Left renal pelvis (tissue), 4 donors: ENCODE data around the gene BCAR3. TPM values are rescaled to one million over a fixed set of nuclear protein-coding genes. Genes with fewer than 3 reads are reported as not detected.
"Not testable (repeated sequence)": the region's sequence is repeated elsewhere in the genome, so short reads cannot be mapped to it uniquely, and the experiment has no call there.

Experiments
- DNase-seq, 4 donors: peaks; one replicate each; pipeline ENCODE4 v3.0.0-alpha.2; 2013; ENCODE audit warnings: low read depth in 4 of 4, low spot score in 3 of 4
- polyA plus RNA-seq, 4 donors: library from polyadenylated mRNA; unstranded; fragments of 120-200 nt; gene quantifications; one replicate each; pipeline ENCODE4 v1.2.1, GENCODE V29; 2013; ENCODE audit not compliant: insufficient read length in 4 of 4

Gene BCAR3
- polyA plus RNA-seq, 4 donors, result 10.5 to 30.3 (median 23.6) TPM

DNA sequence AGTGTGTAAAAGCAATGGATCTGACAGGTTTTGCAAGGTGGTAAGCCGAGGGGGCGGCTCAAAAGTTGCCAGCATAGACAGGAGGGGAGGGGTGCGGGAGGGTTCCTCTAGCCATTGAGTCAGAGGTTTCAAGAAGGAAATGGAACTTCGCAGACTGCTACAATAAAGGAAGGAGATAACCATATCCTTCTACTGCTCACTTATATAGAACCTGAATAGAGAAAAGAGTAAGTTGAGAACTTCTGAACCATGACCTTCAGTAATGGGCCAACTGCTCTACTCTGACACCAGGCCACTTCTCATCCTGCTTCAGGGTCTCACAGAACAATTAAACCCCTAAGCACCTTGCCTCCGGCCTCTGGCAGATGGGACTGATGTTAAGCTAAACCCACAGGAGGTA lies 26.3 kb upstream of the BCAR3 start:
- no peak for DNase-seq

DNA sequence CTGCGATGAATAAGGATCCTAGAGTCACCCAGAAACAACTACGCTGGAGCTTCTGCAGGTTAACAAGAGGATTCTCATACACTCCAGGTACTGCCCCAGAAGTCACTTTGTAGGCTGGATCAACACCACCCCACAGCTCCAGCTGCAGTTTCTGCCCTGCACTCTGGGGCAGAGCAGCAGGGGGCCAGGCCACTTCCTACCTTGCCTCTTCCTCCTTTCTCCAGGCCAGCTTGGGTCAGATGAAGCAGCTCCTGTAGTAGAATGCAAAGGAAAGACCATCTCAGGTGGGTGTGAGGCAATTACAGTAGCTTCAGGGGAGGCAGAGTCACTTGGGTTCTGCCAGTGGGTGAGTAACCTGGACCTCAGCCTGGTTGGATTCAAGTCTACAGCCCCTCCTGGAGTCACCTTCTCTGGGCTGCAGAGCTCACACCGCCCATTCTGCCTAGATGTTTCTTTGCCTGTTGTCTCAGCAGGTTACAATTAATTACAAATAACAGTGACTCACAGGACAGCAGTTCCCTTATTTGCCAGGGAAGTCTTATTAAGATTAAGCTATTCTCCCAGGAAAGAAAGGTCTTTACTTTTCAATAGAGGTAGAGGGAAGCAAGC lies 24.4 kb upstream of the BCAR3 start:
- no peak for DNase-seq

DNA sequence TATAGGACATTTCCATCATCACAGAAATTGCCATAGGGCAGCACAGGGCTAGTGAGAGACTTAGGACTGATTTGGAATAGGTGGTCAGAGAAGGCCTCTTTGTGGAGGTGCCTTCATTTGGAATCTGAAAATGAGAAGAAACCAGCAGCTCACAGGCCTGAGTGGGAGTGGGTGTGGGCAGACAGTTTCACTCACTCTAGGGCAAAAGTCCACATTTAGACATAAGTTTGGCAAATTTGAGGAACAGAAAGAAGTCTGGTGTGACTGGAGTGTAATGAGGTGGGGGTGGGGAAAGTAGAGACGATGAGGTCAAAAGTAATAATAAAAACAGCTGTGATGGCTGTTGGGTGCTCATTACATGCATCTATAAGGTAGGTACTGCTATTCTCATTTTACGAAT lies 22.4 kb upstream of the BCAR3 start:
- DNase-seq, result no peak

DNA sequence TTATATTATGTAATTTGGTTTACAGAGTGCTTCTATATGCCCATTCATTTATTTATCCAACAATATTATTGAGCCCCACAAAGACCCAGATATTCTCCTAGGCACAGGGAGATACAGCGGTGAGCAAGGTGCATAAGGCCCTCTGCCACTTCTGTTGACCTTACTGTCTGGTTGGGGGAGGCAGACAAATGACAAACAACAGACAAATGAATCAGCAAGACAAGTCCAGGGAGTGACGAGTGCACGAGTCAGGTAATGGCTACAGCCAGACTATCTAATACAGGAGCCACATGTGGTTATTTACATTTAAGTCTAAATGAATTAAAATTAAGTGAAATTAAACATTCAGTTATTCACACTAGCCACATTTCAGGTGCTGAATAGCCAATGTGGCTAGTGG lies 22.0 kb upstream of the BCAR3 start:
- no peak for DNase-seq

DNA sequence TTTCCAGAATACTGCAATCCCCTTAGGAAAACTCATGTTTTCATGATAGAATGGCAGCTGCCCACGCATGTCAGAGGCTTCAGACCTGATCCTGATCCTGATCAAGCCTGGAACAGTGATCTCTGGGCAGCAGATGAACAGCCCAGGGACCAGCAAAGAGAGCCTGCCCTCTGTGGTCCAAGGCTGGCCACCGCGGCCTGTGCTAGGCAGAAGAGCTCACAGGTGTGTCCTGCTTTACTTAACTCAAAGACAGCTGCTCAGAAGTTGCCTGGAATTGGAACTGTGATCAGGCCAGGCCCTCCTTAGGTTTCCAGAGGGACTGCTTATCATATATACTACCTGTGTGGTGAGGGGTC lies 21.2 kb upstream of the BCAR3 start:
- DNase-seq, result no peak

DNA sequence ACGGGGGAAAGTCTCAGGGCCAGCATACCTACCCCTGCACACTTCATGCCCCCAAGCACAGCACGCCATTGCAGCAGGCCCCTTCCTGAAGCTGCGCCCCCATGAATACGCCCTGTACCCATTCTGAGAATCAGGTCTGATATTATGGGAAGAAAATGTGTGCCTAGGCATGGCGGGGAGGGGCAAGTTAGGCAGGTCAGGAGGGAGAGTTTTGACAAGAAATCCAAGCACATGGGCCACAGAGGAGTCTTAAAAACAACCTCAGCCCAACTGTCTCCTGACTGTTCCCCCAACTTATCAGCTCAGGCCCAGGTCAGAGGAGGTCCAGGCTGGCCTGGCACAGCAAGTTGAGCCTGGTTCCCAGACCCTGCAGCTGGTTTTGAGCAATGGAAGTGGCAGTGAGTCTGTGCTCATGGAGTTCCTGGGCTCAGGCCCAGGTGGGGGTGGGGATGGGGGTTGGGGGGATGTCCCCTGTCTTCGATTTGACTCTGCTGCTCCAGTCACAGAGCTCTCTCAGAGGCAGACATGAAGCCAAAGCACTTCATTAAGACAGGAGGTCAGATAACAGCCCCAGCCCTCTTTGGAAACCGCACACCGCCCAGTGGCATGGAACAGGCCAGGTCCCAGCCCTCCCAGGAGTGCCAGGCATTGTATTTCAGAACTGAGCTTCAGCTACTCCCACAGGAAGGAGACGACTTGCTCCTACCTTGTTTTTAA lies 20.6 kb upstream of the BCAR3 start:
- peak in 1 of 4 donors; percentile 73 for DNase-seq

DNA sequence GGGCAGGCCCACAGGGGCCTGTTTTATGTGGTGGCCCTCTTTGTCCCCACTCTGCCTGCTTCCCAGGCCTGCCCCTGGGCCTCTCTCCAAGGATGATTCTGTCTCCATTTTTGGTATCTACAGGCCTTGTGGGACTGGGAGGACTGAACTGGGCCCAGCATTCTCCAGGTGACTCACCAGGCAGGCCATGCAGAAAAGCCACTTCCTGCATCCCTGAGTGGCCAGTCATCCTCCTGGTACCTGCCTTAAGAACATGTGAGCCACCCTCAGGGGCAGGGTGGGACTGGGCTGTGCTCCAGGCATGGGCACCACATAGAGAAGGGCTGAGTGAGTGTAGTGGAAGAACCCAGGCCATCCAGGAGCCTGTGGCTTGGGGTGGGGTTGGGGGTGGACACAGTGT lies 20.0 kb upstream of the BCAR3 start:
- no peak for DNase-seq

DNA sequence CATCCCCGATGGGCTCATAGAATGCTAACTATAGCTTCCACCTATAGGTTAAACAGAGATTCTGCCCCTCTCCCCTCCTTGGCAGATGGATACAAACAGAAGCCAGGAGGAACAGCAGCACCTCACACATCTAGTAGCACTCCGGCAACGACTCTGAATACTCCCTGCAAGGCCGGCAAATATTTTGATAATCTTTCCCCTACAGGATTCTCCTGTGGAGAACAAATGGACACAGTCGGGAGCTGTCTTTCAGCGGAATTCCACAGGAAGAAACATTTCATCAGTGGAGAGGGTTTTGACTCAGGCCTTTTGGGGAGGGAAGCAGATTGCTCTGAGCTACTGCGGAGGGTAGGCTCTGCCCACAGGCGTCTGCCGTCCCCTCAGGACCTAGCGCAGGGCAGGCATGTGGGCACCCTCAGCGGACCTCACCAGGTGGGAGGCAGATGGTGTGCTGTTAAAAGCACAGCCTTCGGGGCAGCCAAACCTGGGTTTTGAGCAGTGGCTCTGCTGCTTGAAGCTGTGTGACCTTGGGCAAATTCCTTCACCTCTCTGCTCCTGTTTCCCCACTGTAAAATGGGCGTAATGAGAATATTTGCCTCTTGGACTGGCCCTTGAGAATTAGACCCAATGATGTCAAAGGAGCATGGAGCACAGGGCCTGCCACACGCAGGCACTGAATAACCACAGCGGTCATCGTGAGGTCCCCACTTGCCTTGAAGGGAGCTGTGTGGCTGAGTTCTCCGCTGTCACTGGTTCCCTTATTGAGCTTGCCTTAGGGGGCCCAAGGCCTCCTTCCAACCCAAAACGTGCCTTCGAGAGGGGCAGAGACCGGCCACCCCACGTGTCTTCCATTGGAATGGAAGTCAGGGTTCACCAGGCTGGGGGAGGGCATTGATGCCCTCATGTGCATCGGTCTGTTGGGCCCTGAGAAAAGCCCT lies 19.2 kb upstream of the BCAR3 start:
- DNase-seq, result no peak

DNA sequence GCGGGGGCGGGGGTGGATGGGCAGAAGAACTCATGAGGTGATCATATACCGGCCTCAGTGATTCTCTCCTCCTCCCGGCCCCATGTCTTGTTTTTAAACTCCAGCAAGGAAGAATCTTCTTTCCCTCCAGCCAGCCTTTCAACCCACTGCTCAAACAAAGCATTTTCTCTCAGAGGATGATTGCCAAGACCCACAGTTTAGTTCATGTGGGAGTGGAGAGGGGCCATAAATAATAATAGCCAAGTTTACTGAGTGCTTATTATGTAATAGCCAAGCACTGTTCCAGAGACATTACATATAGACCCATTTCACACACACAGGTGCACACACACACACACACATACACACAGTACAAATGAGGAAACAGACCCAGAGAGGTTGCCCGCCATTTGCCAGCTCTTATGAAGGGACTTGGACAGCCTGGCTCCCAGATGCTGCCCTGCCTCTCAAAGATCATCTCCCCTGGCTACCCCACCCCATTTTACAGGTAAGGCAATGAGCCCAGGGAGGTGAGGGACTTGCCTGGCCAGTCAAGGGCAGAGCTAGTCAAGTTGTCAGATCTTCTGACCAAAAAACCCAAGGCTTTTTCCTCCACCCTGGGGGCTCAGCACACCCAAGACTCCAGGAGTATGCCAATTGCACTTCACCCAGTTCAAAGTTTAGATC lies 18.0 kb upstream of the BCAR3 start:
- DNase-seq, result no peak

DNA sequence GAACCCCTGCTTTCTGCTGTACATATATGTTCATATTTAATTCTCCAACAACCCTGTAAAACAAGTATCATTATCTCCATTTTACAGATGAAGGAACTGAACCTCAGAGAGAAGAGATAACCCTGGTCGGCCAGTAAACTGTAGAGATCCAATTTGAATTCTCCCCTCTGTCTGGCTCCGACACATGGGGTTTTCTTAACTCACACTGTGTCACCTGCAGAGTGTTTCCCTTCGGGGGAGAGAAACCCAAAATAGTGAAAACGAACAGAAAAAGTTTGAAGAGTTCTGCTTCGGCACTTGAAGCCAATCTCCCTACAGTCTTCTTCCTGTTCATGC lies 17.4 kb upstream of the BCAR3 start:
- no peak for DNase-seq

DNA sequence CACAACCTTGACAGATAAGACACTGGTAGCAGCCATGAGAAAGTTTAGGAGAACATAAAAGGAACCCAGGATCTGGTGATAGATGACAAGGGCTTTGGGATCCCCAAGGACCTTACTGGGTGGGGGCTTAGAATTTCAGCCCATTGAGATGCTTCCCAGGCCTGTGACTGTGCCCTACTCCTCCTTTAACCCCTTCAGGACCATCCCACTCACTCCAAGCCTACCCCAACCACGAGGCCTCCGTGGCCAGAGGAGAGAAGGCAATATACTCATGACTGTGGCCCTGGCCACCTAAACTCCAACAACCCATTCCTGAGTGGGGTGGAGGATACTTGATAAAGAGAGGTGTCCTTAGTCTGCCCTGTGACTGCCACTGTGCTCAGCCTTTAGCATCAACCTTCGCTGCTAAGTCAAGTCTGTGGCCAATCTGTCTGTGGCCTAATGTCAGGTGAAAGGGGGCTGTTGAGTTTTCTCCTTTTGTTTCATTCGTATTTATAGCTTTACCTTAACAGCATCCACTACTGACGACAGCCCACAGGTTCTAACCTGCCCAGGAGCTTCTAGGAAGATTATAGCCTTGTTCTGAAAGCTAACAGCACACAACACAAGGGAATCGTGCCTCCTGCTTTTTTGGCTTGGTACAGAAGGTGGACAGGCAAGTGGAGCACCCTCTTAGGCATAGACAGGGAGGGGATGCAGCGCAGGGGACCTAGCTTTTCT lies 16.9 kb upstream of the BCAR3 start:
- DNase-seq, result no peak

DNA sequence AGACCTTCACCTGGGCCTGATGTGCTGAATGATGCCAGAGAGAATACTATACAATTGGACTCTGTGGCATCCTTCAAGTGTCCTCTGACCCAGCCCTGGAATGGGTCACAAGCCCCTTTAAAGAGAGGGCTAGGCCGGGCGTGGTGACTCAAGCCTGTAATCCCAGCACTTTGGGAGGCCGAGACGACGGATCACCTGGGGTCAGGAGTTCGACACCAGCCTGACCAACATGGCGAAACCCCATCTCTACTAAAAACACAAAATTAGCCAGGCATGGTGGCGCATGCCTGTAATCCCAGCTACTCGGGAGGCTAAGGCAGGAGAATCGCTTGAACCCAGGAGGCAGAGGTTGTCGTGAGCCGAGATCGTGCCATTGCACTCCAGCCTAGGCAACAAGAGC lies 15.9 kb upstream of the BCAR3 start:
- DNase-seq, result not testable (repeated sequence)

DNA sequence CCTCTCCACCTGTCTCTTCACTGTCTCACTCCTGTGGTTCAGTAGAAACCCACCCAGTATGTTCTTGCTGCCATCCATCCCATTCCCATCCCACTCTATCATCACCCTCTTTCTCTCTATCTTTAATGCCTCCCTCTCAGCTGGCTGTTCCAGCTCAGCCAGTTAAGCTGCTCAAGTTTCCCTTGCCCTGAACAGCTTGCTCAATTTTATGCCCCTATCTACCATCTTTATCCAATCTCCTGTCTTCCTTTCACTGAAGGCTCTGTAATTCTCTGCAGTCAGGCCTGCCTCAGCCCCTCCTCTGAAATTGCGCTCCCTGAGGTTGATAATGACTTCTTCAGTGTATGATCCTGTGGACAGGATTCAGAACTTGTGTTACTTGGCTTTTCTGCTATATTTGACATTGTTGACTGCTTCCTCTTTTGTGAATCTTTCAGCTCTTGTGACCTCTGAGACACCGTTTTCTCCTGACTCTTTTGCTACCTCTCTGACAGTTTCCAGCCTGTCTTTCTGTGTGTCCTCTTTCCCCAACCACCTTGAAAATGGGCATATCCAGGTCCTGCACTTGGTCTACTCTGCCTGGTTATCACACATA lies 13.9 kb upstream of the BCAR3 start:
- no peak for DNase-seq

DNA sequence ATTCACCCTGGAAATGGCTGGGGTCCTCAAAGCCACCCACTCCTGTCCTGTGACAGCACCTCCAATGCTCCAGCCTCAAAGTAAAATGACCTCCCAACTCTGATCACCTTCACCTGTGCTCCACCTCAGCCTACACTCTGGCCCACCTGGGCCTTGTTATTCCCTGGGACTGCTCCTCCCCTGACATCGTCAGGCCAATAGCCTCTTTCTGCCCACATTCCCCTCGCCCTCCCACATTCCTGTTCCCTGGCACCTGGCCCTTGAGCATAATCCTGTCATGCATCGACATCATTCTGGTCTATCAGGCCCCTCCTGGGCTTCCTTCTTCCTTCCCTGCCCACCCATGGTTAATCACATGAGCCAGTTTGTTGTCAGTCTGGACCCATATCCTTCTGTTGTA lies 13.2 kb upstream of the BCAR3 start:
- DNase-seq, result no peak

DNA sequence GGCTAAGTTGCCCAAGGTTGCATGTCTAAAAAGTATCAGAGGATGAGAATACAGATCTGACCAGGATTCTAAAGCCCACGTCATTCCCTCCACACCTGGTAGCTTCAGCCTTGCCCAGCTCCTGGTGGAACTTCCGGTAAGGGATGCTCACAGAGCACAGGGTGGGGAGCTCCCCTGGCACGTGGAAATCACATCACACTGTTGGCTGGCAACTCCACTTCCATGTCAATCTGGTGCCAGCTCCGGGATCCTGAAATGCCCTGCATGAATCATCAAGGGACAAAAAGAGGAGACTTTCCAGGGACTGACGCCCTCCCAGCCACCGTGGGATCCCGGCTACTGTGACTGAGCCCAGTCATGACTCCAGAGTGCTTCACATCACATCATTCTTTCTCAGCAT lies 12.4 kb upstream of the BCAR3 start:
- no peak for DNase-seq

DNA sequence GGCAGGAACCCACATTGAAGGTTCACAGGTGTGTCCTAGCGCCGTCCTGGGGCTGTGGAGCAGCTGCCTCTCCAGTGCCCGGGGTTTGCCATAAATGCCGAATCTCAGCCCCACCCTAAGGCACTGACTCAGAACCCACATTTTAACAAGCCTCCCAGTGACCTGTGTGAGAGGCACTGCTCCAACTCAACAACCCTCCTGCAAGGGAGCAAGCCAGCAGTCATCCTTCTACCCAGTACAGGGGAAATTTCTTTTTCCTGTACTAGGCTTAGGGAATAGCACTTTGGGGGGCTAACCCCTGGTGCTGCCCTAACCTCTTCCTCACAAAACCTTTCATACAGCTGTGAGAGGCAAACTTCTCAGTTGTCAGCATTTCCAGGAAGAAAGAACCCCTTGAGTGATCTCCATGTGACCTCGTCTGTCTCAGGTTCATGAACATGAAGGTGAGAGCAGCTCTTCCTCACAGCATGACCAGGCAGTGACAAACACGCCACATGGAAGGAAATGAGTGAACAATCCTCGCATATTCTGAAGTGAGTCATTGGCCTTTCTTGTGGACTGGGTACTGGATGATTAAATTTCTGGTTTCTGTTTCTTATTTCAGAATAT lies 11.4 kb upstream of the BCAR3 start:
- DNase-seq, result no peak

DNA sequence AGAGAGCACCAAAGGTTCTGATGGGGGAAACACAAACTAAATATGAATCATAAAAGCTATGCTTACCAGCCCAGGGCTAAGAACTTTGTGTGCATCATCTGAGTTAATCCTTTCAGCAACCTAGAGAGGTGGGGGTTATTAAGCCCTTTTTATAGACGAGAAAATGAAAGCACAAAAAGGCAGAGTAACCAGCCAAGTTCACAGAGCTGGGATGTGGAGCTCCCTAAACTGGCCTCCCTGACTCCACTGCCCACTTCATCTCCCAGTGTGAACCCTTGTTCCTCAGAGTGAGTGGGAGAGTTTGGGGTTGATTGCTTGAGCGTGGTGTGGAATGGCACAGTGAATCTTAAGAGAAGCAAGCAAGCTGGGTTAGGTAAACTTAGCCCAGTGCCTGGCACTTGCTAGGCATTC lies 10.8 kb upstream of the BCAR3 start:
- DNase-seq, result no peak

DNA sequence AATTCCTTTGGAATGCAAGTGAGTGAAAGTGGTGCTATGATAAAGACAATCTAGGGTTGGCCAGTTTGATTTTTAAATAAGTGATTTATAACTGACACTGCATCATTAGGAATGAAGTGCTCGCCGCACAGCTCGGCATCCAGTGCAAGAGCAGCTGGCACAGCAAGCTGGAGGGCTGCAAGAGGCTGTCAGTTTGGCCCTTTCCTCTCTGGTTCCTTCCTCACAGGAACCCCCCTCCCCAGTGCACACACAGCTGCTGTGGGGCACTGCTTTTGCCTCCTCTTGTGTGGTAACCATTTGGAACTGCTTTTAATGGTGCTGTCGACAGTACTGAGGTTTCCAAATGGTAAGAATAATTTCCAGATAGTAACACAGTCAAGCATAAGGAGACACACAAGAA lies 10.4 kb upstream of the BCAR3 start:
- no peak for DNase-seq

DNA sequence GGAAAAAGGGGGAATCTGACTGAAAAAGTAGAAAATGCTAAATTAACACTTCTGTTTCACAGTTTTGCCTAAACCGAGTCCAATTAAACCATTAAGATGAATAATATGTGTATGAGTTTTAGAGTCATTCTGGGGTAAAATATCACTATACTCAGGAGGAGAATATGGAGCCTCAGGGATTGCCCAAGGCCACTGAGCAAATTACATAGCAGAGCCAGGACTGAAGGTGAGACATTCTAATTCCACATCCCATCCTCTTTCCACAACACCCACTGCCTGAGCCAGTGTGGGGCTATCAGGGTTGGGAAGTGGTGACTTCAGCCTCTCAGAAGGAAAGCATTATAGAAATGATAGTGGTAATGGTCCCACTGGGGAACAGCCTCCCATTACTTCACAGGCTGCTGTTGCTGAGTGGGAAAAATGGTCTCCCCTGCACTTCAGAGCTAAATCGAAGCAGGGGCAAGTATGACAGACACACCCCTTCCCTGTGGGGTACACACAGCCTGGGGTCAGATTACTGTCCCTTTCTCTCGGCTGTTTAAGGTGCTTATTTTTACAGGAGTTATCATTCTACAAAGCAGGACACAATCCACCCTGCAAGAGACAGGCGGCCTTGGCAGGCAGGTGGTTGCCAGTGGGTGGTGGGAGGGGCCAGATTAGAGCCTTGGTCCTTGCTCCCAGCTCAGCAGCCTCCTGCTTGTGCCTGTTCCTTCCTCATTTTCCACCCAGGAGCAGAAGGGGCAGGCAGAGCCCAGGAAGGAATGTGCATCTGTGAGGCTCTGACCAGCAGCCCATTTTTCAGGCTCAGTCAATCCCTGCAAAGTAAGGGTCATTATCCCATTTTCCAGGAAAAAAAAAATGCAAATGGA lies 9.5 kb upstream of the BCAR3 start:
- DNase-seq, result no peak
